ENCODE results near the gene IL2RA. TPM values are rescaled to one million over a fixed set of nuclear protein-coding genes. Genes with fewer than 3 reads are reported as not detected.

The IL2RA gene
- polyA plus RNA-seq, 1 donor from 2014 or later: not detected

DNA sequence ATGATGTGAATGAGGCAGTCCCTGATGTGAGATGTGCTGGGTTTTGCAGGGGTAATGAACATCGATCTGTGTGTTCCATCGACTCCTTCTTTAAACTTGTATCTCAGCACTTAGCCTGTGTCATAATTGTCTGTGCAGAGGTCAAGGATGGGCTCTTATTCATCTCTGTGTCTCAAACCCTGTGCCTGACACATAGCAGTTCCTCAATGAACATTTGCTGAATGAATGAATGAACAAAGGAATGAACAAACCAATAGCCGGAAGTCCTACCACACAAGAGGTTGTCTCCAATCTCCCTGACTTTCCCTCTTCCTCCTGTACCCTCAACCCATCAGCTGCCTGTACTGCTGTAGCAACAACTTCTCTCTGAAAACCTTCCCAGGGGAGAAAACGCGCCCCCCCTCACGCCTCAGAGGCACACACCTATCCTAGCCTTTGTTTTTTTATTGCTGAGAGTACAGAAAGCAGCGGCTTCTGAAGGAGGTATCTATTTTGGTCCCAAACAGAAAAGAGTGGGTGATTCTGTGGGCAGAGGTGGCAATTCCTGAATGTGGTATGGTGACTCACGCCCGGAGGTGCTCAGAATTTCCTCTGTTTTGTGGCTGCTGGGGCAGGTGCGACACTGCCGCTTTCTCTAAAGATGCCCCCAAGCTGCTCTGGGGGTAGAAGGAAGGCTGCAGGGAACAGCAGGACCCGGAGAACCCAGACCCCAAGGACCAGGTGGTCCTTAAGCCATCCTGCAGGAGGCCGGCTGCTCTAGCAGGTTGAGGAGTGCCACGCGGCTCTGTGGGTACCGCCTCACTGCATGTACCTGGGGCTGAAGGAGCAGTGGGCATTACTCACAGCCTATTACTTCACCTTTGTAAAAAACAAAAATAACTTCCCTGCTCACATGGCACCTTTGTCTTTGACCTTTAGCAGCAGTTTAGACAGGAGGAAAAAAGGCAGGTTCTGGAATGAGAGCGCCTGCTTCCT lies 9.6 kb downstream of the IL2RA start:
- H3K36me3 ChIP-seq (ENCODE audit: insufficient read depth, low read length): no peaks in the 10 kb centered on the region
- H3K79me2 ChIP-seq (replicated peaks; ENCODE audit: insufficient read depth, low read length): no peaks in the 10 kb centered on the region
- no peaks in the 10 kb centered on the region for H3K27me3 ChIP-seq (ENCODE audit: insufficient read depth, low read depth, low read length)
- no peaks in the 10 kb centered on the region for H3F3A ChIP-seq (ENCODE audit: insufficient read depth, low read length, poor library complexity, severe bottlenecking)
- no peaks in the 10 kb centered on the region for H3K9me2 ChIP-seq (ENCODE audit: insufficient read depth, low read length)
- H3K4me3 ChIP-seq (ENCODE audit: low read length): no peak overlapping the region
- no peaks in the 10 kb centered on the region for H3K9me3 ChIP-seq (ENCODE audit: low read length)
- no peak overlapping the region for H2AFZ ChIP-seq (ENCODE audit: low read depth, low read length)
- H3K9ac ChIP-seq (ENCODE audit: low read length): no peak overlapping the region
- no peaks in the 10 kb centered on the region for H4K20me1 ChIP-seq (ENCODE audit: insufficient read depth)
- H3K27ac ChIP-seq (ENCODE audit: low read length): no peak overlapping the region
- TF ChIP-seq TAF1 (IDR thresholded peaks at IDR 0.05; ENCODE audit: low read depth) (no peak), SMC3 (conservative IDR thresholded peaks at IDR 0.05; ENCODE audit: poor library complexity) (no peak), RAD21 (conservative IDR thresholded peaks at IDR 0.05) (no peak), MXI1 (conservative IDR thresholded peaks at IDR 0.05; ENCODE audit: poor library complexity, severe bottlenecking) (no peak), POLR2AphosphoS5 (IDR thresholded peaks at IDR 0.05) (no peak)
- TF ChIP-seq, protein P1, sequence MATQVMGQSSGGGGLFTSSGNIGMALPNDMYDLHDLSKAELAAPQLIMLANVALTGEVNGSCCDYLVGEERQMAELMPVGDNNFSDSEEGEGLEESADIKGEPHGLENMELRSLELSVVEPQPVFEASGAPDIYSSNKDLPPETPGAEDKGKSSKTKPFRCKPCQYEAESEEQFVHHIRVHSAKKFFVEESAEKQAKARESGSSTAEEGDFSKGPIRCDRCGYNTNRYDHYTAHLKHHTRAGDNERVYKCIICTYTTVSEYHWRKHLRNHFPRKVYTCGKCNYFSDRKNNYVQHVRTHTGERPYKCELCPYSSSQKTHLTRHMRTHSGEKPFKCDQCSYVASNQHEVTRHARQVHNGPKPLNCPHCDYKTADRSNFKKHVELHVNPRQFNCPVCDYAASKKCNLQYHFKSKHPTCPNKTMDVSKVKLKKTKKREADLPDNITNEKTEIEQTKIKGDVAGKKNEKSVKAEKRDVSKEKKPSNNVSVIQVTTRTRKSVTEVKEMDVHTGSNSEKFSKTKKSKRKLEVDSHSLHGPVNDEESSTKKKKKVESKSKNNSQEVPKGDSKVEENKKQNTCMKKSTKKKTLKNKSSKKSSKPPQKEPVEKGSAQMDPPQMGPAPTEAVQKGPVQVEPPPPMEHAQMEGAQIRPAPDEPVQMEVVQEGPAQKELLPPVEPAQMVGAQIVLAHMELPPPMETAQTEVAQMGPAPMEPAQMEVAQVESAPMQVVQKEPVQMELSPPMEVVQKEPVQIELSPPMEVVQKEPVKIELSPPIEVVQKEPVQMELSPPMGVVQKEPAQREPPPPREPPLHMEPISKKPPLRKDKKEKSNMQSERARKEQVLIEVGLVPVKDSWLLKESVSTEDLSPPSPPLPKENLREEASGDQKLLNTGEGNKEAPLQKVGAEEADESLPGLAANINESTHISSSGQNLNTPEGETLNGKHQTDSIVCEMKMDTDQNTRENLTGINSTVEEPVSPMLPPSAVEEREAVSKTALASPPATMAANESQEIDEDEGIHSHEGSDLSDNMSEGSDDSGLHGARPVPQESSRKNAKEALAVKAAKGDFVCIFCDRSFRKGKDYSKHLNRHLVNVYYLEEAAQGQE (IDR thresholded peaks at IDR 0.05; ENCODE audit: borderline replicate concordance): no peak
- no peak overlapping the region for H3K4me2 ChIP-seq (ENCODE audit: low read length)

DNA sequence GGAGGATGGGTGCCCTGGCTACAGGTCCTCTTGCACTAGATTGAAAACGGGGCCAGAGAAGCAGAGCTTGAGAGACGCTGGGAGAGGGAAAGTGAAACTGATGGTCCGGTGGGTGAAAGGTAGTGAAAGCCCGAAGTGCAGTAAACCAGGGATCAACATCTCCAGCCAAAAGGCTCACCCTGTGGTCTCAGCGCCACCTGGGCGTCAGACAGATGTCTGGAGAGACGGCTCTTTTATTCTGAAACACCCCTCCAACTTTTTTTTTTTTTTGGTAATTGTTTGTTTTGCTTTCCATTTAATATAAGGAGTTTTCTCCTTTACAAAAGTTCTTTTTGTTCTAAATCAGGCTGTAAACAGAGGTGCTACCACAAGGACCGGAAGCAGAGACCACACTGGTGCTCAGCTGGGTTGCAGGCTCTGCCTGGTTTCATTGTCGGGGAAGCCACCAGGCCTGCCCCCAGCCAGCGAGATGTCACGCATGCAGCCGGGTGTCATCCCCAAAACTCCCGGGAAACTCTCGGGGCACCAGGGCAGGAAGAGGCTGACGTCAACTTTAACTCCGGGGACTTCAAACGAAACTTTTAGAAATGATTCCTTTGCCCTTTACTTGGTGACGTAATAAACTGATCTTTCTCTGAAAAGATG lies 11.2 kb downstream of the IL2RA start:
- no peak overlapping the region for H3K4me3 ChIP-seq (ENCODE audit: low read length)

More for the DNA sequence above, 11.2 kb downstream of the IL2RA start:
- Histone ChIP-seq H3K4me2 (ENCODE audit: low read length) (no peak overlapping the region), H3K27ac (ENCODE audit: low read length) (no peak overlapping the region), H3K36me3 (ENCODE audit: insufficient read depth, low read length) (no peaks in the 10 kb centered on the region), H2AFZ (ENCODE audit: low read depth, low read length) (no peak overlapping the region), H3K9me2 (ENCODE audit: insufficient read depth, low read length) (no peaks in the 10 kb centered on the region), H3K79me2 (replicated peaks; ENCODE audit: insufficient read depth, low read length) (no peaks in the 10 kb centered on the region), H3F3A (ENCODE audit: insufficient read depth, low read length, poor library complexity, severe bottlenecking) (no peaks in the 10 kb centered on the region), H3K9me3 (ENCODE audit: low read length) (no peaks in the 10 kb centered on the region), H4K20me1 (ENCODE audit: insufficient read depth) (no peaks in the 10 kb centered on the region), H3K27me3 (ENCODE audit: insufficient read depth, low read depth, low read length) (no peaks in the 10 kb centered on the region), H3K9ac (ENCODE audit: low read length) (no peak overlapping the region)
- TF ChIP-seq, protein P1 (IDR thresholded peaks at IDR 0.05; ENCODE audit: borderline replicate concordance): no peak
- TF ChIP-seq TAF1 (IDR thresholded peaks at IDR 0.05; ENCODE audit: low read depth): no peak
- TF ChIP-seq, protein P2, sequence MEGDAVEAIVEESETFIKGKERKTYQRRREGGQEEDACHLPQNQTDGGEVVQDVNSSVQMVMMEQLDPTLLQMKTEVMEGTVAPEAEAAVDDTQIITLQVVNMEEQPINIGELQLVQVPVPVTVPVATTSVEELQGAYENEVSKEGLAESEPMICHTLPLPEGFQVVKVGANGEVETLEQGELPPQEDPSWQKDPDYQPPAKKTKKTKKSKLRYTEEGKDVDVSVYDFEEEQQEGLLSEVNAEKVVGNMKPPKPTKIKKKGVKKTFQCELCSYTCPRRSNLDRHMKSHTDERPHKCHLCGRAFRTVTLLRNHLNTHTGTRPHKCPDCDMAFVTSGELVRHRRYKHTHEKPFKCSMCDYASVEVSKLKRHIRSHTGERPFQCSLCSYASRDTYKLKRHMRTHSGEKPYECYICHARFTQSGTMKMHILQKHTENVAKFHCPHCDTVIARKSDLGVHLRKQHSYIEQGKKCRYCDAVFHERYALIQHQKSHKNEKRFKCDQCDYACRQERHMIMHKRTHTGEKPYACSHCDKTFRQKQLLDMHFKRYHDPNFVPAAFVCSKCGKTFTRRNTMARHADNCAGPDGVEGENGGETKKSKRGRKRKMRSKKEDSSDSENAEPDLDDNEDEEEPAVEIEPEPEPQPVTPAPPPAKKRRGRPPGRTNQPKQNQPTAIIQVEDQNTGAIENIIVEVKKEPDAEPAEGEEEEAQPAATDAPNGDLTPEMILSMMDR (IDR thresholded peaks at IDR 0.05; ENCODE audit: poor library complexity, severe bottlenecking): no peak
- TF ChIP-seq POLR2AphosphoS5 (IDR thresholded peaks at IDR 0.05): no peak
- TF ChIP-seq MXI1 (conservative IDR thresholded peaks at IDR 0.05; ENCODE audit: poor library complexity, severe bottlenecking): no peak
- no peak for TF ChIP-seq SMC3 (conservative IDR thresholded peaks at IDR 0.05; ENCODE audit: poor library complexity)
- TF ChIP-seq EP300 (conservative IDR thresholded peaks at IDR 0.05; ENCODE audit: poor library complexity, severe bottlenecking): no peak
- no peak for TF ChIP-seq RAD21 (conservative IDR thresholded peaks at IDR 0.05)
- TF ChIP-seq EZH2 (IDR thresholded peaks at IDR 0.05; ENCODE audit: borderline replicate concordance, insufficient read depth, low read length, poor library complexity, severe bottlenecking): no peak

Measured in neural cell (in vitro differentiated cells).